Coronary artery (tissue), 2 donors: Measurements from ENCODE around the gene TRIAP1.
"Not testable (repeated sequence)": the region's sequence is repeated elsewhere in the genome, so short reads cannot be mapped to it uniquely, and the experiment has no call there.

Source experiments
- DNase-seq: peaks from one replicate; pipeline ENCODE4 v3.0.0-alpha.2; 2017; ENCODE audit warnings: low spot score
- H3K27ac ChIP-seq, 2 donors: fragments of 200-600 bp; sonication (generic); one replicate each; pipeline ENCODE4 v1.5.1; 2016 to 2019
- H3K4me3 ChIP-seq: fragments of 200-600 bp; sonication (generic); 2 replicates; pipeline ENCODE4 v1.5.1; 2016; ENCODE audit warnings: mild to moderate bottlenecking, moderate library complexity
- CTCF ChIP-seq: fragments of 200-600 bp; sonication (generic); IDR thresholded peaks from one replicate; pipeline ENCODE4 v1.5.1; 2019; ENCODE audit warnings: antibody characterized with exemption

Gene TRIAP1

DNA sequence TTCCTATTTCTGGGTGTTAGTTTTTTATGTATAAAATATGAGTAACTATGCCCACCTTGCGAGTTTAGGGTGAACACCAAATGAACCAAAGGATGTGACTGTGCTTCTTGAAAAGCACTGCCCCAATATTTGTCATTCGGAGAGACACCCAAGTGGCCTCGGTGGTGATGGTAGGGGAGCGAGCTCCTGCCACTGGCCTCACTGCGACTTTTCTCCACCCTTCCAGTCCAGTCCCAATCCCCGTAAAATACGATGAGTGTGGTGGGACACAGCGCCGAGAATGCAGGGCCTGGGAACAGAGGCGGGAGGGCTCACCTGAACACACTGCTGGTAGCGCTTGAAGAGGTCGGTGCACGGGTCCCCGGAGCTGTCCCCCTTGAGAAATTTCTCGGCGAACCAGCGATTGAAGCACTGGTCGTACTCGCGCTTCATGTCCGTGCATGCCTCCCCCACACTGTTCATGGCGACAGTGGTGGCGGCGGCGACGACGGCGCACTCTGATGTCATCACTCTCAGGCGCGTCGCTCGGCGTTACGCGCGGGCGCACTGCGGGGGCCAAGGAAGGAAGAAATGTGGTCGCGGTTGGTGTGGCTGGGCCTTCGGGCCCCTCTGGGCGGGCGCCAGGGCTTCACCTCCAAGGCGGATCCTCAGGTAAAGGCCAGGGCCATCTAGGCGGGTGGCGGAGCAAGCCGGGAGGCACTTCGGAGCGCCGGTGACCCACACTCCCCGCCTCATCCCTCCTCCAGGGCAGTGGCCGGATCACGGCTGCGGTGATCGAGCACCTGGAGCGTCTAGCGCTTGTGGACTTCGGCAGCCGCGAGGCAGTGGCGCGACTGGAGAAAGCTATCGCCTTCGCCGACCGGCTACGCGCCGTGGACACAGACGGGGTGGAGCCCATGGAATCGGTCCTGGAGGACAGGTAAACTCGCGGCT, at the start of gene TRIAP1, which contains the start of gene GATC:
TSS of gene TRIAP1 (minus strand) at position 474 of the 933 bp plus-strand sequence. CDS start at position 462, 12 bp downstream.
TSS of gene GATC (plus strand) at position 534 of the 933 bp plus-strand sequence. CDS start at position 571, 37 bp downstream.
- TF ChIP-seq CTCF, result no peak
- peak; percentile 86 for DNase-seq
- H3K4me3 ChIP-seq, result peak within 1 kb of the TSS; percentile 75

GRCh38 chr12:120495186-120495730, 49.1 kb upstream of the TRIAP1 start:
- no peak for DNase-seq
- Histone ChIP-seq H3K27ac (peak overlapping the region in 1 of 2 donors; percentile 98), H3K4me3 (peak overlapping the region; percentile 100)
- TF ChIP-seq CTCF, result no peak

More for the DNA sequence above, at the start of gene TRIAP1, which contains the start of gene GATC:
- H3K27ac ChIP-seq, result peak within 1 kb of the TSS; percentile 82 to 88

GRCh38 chr12:120490833-120491512, 44.8 kb upstream of the TRIAP1 start:
- no peak for TF ChIP-seq CTCF
- DNase-seq, result no peak
- Histone ChIP-seq H3K27ac (no peak overlapping the region), H3K4me3 (no peak overlapping the region)

- Histone ChIP-seq H3K27ac (no peak overlapping the region), H3K4me3 (no peak overlapping the region)
- no peak for TF ChIP-seq CTCF
- no peak for DNase-seq
These were observed 44.1 kb upstream of the TRIAP1 start for GRCh38 chr12:120490325-120490724.

DNA sequence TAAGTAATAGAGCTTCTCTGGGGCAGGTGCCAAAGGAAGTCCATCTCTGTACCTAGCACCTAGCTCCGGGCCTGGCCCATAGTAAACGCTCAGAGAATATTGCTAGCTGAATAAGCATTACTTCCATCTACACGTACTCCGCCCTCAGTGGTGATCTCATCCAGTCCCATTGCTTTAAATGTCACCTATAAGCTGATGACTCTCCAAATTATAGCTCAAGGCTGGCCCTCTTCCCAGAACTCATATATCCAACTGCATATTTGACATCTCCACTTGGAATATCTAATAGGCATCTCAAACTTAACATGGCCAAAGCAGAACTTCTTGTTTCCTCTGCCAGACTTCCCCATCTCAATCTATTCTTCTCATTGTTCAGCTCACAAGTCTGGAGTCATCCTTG, 42.8 kb upstream of the TRIAP1 start:
- DNase-seq, result no peak
- TF ChIP-seq CTCF, result no peak
- Histone ChIP-seq H3K4me3 (no peak overlapping the region), H3K27ac (no peak overlapping the region)

- Histone ChIP-seq H3K4me3 (no peak overlapping the region), H3K27ac (no peak overlapping the region)
- no peak for TF ChIP-seq CTCF
- DNase-seq, result no peak
These were observed 42.0 kb upstream of the TRIAP1 start for GRCh38 chr12:120488057-120488640.

DNA sequence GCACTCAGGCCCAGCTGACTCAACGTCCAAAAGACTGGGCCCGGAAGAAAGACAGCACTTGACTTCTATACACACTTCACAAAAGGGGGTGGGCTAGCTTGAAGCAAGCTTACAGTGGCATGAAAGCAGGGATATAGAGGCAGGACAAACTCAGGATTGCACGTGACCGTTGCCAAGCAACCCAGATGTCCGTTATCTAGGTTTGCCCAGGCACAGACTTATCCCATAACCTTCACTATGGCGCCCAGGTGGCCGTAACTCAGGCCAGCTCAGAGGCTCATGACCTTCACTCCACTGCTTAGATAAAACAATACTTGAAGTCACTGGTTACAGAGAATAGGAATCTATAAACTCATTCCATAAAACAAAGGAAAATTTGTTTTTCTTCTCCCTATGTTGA, 41.4 kb upstream of the TRIAP1 start:
- not testable (repeated sequence) for H3K27ac ChIP-seq, H3K4me3 ChIP-seq, DNase-seq
